HG02759 (cell line): ENCODE data around the gene BTD.

Experiments
- ATAC-seq: cut with Tn5 transposase; IDR thresholded peaks from one replicate; pipeline ENCODE4 v1.9.1; 2021; ENCODE audit warnings: mild to moderate bottlenecking, moderate library complexity; ENCODE audit not compliant: unreplicated experiment

Gene BTD

GRCh38 chr3:15601399-15602145, at the start of gene BTD, which contains the start of gene HACL1:
Gene BTD, plus strand, starts transcription at chr3:15601745. Its CDS starts 33,695 bp downstream, at chr3:15635440.
Gene HACL1, minus strand, starts transcription at chr3:15601569. Its CDS starts 106 bp downstream, at chr3:15601463.
- ATAC-seq, result peak; percentile 94

- no peak for ATAC-seq
Measured at GRCh38 chr3:15551902-15552301, 49.6 kb upstream of the BTD start.

DNA sequence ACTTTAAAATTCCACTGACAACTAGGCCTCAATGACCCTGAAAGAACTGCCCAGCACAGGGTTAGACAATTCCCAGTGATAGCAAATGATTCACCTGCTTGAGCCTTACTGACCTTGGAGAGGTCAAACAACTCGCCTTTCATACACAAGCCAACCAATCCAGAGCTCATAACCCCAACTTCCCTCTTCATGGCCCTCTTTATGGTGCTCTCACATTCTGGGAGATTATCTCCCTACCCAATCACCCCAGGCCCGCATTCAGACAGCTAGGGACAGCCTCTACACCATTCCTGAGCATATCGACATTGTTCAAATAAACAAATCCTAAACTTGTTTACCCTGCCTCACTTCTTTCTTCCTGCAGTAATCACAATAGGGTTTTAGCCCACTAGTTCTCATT, 47.8 kb upstream of the BTD start:
- no peak for ATAC-seq

DNA sequence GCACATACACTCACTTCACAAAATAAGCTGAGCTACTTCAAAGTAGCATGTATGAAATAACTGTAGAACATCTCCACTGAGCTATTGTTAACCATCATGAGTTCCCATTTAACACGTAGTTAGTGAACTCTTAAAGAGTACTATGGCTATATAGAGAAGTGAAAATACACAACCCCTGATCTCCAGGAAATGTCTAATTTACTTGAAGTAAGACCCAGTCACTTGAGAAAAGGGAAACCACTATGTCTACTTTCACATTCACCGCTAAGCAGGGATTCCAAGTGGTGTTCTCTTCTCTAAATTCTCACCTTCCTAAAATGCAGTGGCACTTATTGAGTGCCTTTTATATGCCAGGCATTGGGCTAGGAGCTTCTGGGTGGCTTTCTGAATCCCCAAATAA, 45.0 kb upstream of the BTD start:
- ATAC-seq, result peak; percentile 76

- peak; percentile 79 for ATAC-seq
Measured at GRCh38 chr3:15557511-15557946, 44.0 kb upstream of the BTD start.

DNA sequence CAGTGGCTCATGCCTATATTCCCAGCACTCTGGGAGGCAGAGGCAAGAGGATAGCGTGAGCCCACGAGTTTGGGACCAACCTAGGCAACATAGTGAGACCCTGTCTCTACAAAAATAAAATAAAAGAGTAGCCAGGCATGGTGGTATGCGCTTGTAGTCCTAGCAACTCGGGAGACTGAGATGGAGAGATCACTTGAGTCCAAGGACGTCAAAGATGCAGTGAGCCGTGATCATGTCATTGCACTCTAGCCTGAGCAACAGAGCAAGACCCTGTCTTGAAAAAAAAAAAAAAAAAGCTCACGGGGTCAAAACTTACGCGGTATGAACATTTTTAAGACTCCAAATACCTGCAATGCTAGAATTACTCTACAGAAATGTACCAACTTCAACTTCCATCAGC, 43.0 kb upstream of the BTD start:
- ATAC-seq, result no peak

DNA sequence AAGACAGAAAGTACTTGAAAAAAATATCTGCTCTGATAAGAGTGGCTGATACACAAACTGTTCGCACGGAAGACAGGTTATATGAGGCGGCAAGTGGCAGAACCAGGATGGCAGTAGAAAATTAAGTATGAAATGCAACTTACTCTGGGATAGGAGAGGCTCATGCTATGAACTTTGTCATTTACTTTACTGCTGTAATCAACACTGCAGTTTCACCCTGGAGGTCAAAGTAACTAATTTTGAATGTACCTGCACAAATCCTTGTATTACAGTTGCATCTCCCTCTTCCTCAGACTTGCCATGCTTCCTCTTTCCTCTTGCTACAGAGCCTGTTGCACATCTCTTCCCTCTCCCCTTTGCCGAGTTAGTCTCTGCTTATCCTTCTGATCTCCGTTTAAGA, 39.0 kb upstream of the BTD start:
- ATAC-seq, result no peak

- ATAC-seq, result no peak
Measured at GRCh38 chr3:15563190-15563589, 38.4 kb upstream of the BTD start.

DNA sequence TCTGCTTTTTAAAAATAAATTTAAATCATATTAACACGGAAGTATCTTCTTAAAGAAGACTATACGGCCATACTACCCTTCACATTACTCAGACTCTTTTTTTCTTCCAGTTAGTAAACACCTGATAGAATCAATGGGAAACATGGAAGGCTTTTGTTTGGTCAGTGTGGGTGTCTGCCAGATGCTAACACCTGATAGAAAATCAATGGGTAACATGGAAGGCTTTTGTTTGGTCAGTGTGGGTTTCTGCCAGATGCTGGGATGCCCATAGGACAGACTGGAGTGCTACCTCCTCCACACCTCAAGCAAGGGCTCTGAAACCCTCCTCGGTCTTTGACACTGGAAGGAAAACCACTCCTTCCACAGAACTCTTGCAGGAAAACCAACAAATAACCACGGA, 29.4 kb upstream of the BTD start:
- ATAC-seq, result no peak

DNA sequence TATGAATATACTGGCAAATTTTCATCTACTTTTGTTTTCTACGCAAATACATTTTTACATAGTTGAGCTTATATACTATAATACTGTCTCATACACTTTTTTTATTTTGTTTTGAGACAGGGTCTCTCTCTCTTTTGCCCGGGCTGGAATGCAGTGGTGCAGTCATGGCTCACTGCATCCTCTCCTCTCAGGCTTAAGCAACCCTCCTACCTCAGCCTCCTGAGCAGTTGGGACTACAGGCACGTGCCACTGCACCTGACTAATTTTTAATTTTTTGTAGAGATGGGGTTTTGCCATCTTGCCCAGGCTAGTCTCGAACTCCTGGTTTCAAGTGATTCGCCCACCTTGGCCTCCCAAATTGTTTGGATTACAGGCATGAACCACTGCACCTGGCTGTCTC, 26.1 kb upstream of the BTD start:
- ATAC-seq, result no peak

GRCh38 chr3:15576475-15576874, 25.1 kb upstream of the BTD start:
- ATAC-seq, result no peak

DNA sequence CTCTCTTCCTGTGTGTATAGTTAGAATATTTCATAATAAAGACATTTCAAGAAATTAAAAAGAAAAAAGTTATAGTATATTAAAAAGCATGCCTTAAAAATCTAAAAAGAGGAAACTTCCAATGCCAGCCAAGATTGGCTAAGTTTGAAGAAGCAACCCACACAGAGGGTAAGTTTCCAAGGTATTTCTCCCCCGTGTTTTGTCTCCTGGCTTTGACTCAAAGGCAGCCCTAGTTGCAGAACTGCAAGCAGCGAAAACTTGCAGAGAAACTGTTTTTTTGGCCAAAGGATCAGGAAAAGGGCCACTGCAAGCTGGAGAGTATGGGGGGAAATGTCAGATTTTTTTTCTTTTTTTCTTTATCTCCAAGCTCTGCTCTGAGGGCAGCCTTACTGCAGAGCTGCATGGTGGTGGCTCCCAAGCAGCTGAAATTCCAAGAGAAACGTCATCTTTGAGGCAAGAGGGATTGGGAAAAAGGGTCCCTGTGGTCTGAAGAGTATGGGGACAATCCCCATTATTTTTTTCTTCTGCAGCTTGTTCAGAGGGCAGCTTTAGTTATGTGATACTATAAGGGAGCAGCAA, 23.2 kb upstream of the BTD start:
- no peak for ATAC-seq

- ATAC-seq, result no peak
Measured at GRCh38 chr3:15579051-15579450, 22.5 kb upstream of the BTD start.

DNA sequence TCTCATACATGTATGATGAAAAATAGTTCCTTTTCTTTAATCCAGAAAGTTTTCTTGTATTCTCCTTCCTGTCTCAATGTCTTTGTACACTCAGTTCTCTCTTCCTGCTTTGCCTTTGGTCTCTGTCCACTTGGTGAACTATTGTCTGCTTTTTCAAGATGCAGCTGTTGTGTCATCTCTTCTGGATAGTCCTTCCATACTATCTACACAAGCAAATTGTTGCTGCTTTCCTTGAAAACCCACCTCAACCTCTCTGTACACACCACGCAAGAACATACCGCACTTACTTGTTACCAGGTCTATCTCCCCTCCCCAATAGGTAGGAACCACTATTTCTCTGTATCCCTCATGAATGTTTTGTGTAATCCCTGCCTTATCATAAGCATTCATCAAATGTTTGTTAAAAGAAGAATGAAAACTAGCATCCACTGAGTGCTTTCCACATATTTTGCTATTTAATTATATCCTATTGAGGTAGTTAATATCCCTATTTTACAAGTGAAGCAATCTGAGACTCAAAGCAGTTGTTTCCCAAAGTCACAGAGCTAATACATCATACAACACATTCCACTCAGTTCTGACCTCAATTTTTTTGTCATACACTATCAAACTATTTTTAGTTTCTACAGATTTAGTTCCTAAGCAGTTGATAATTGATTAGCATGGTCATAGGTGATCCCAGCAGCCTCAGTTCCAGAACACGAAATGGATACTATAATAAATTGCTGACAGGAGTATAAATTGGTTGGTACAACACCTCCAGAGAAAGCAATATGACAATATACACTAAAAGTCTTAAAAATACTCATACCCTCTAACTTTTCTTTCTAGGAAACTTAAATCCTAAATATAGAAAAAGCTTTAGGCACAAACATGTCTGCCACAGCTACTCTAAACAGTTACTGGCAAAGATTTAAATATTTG, 19.8 kb upstream of the BTD start:
- no peak for ATAC-seq

- ATAC-seq, result no peak
Measured at GRCh38 chr3:15585111-15585845, 16.3 kb upstream of the BTD start.

- no peak for ATAC-seq
Measured at GRCh38 chr3:15591242-15591641, 10.3 kb upstream of the BTD start.

- ATAC-seq, result no peak
Measured at GRCh38 chr3:15591928-15592327, 9.6 kb upstream of the BTD start.

GRCh38 chr3:15592968-15593367, 8.6 kb upstream of the BTD start:
- no peak for ATAC-seq

GRCh38 chr3:15595955-15596354, 5.6 kb upstream of the BTD start:
- ATAC-seq, result no peak

GRCh38 chr3:15601046-15601398, 523 bp upstream of the BTD start:
- peak; percentile 12 for ATAC-seq

DNA sequence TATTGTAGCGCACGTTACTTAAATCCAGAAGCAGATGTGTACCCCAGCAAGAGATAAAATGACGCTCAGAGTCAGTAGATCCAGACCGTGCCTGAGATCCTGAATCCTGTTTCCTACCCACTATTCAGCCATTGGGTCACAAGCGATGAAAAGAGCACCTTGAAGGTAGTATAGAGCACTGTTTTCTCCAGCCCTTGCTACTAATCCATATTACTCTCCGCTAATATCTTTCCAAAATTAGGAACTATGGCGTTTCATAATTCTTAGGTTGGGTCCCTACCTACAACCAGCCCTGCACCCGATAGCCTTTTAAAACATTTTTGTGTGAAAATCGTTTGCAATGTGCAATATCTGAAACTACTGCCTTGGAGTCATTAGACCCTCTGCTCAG, 596 bp downstream of the BTD start:
- ATAC-seq, result peak; percentile 13
